IPS-NIHi11 (cell line): Measurements from ENCODE around the gene GLYATL1B.
A peak's percentile ranks its signal among the peaks of the same experiment; 100 is the strongest.
"Not testable (repeated sequence)": the region's sequence is repeated elsewhere in the genome, so short reads cannot be mapped to it uniquely, and the experiment has no call there.

Source experiments
- DNase-seq: peaks from one replicate; pipeline ENCODE4 v3.0.0; 2012; ENCODE audit warnings: mixed read lengths, low spot score

Gene GLYATL1B, protein sequence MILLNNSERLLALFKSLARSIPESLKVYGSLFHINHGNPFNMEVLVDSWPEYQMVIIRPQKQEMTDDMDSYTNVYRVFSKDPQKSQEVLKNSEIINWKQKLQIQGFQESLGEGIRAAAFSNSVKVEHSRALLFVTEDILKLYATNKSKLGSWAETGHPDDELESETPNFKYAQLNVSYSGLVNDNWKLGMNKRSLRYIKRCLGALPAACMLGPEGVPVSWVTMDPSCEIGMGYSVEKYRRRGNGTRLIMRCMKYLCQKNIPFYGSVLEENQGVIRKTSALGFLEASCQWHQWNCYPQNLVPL

DNA sequence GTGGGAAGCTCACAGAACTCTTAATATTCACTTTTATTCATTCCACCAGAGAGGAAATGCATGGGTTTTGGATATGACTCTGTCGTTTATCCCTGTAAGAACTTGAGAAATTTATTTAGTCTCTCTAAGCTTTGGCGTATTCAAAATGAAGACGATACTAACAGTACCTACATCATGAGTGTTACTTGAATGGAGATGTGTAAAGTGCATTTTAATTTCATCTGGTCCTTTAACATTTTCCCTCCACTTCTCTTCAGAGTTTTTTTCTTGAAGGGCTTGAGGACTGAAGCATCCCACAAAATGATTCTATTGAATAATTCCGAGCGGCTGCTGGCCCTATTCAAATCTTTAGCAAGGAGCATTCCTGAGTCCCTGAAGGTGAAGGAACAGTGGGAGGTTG is at the start of gene GLYATL1B:
TSS of gene GLYATL1B (plus strand) at position 301 of the 400 bp plus-strand sequence. CDS start at position 301, 0 bp downstream.
- DNase-seq: not testable (repeated sequence)

GRCh38 chr11:59036542-59036941 is 49.6 kb upstream of the GLYATL1B start:
- DNase-seq: not testable (repeated sequence)

DNA sequence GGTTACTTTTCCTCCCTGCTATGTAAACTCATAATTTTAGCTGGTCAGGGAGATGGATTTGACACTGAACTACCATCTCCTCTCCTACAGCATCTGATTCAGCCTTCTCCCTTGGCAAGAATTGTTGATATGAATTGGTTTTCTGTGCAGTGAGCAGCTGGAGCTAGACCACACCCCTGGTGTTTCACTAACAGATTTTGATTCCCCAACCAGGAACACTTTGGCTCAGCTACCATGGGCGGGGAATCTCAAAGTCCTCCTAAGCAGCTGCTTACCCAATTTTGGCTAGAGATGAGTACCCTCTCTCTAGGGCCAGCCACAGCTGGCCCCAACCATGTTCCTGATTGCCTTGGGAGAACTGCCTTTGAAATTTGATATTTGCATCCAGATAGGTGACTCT is 48.7 kb upstream of the GLYATL1B start:
- not testable (repeated sequence) for DNase-seq

DNA sequence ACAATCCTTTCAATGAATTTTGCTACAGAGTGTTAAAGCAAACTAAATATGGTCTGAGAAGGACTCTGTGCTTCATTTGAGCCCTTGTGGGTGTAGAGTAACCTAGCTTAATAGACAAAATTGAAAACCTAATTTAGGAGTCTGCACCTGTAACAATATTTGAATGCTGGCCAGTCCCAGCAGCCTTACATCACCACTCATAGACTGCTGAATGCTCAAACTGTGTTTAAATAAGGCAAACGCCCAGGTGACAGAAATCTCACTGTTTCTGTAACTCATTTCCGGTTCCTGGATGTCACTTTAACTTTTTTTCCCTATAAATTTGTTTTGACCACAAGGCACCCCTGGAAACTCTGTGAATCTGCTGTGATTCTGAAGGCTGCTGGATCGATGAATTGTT is 45.5 kb upstream of the GLYATL1B start:
- DNase-seq: no peak

DNA sequence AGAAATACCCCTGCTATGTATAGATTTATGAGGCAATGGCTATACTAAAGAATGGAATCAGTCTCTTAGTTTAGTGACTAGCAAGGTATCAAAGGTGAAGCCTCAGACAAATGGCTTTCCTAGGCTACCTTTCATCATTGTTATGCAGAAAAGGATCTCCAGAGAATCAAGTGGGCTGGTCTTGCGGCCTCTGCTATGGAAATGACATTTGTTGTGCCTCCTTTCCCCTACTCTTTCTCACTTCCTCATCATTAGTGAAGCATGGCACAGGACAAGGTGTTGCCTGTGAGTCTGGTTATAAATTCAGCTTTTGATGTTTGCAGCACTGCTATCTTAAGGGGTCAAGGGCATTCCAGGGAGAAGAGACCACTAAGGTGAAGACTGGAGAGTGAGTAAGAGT is 34.7 kb upstream of the GLYATL1B start:
- DNase-seq: not testable (repeated sequence)

DNA sequence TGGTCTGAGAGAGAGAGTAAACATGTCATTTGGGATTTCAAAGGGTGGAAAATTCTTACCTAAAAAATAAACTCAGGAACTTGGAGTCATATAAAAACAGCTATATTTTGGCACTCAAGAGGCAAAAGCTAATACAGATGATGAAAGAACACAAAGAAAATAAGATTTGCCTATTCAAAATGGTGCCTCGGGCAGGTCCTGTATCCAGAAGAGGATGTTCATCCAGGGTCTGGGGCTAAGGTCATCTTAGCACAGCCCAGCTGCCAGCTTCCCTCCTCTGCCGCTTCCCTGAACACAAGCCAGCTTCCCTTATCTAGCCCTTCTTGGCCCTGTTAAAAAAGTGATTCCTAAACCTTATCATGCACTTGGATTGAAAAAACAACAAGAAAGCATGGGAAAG is 33.8 kb upstream of the GLYATL1B start:
- DNase-seq: not testable (repeated sequence)

- peak; percentile 26 for DNase-seq
These were observed 32.7 kb upstream of the GLYATL1B start for GRCh38 chr11:59053387-59053786.

- DNase-seq: peak; percentile 89
These were observed 27.7 kb upstream of the GLYATL1B start for GRCh38 chr11:59058120-59059033.

- DNase-seq: not testable (repeated sequence)
These were observed 26.0 kb upstream of the GLYATL1B start for GRCh38 chr11:59060096-59060495.

DNA sequence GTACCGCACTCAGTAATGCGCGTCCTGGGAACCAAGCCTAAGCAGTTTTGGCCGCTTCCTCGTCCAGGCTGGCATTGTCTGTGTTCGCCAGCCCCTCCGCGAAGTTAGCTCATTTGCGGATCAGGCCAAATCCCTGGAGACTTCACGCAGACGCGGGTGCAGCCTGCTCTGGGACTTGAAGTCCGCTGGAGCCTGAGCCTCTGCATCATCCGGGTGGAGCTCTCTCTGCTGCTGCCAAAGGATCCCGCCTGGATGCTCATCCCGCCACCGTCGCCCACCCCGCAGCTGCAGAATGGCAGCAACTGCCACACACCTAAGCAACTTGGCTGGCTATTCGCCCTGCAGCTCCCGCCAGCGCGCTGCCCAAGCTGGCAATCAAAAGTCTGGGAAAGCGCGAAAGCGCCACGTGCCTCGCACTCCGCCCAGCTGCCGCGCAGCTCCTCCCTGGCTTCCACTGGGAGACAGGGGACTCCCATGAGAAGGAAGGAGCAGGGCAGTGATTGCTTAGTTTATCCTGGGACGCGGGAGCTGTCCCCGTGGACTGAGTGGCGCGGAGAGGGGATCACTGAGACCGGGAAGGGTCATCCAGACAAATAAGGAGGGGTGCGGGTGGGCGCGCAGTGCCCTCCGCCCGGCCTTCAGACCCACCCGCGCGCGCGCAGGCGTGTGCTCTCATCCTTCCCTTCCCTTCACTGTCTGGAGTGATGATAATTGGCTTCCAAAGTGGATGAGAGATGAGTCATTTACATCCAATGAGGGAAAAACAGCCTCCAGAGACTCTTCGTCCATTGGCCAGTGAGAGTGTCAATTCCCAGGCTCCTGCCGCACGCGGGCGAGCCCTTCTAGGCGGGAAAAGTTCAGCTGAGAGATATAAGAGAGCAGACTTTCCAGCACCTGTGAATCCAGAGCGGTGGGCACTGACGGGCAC is 23.2 kb upstream of the GLYATL1B start:
- DNase-seq: no peak

- DNase-seq: not testable (repeated sequence)
These were observed 21.9 kb upstream of the GLYATL1B start for GRCh38 chr11:59063996-59064727.

- no peak for DNase-seq
These were observed 17.0 kb upstream of the GLYATL1B start for GRCh38 chr11:59069087-59069486.

DNA sequence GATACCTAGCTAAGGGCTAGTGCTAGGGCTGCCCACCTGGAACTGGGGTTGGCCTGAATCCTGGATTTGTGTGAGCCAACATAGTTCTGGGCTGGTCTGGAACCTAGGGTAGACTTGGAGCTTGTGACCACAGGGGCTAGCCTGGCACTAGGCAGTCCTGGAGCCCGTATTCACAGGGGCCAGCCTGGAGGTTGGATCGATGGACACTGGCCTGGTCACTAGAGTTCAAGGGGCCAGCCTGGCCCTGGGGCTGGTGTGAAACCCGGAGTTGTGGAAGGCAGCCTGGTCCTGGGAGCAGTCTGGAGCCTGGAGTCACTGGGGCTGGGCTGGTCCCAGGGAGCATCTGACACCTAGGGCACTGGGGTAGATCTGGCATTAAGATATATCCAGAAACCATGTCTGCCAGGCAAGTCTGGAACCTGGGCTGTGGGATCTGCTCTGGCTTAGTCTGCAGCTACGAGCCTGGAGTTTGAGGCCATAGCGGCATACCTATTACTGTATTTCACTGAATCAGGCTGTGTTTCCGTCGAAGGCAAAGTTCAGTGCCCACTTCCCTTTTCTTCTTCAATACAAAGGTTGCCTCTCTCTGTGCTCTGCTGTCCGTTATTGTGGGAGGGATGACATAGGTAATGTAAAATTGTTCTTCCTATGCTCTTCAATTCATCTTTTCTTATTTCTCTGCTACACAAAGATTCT is 9.1 kb upstream of the GLYATL1B start:
- DNase-seq: no peak

DNA sequence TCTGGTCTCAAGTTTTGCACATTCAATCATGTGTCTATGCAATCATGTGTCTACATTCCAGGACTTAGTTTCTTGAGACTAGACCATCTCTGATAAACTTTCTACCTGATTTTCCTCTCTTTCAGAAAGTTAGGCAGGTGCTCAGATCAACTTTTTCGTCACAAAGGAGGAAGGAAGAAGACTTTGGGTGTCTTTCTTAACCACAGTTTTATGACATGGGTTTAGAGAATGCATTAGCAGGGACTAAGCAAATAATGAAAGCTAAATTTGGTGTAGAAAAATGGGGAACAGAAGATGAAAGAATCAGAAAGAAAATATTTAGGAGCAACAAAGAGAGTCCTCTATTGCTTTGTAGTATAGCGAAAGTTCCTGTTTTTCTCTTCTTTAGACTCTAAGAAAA is 7.7 kb upstream of the GLYATL1B start:
- no peak for DNase-seq

DNA sequence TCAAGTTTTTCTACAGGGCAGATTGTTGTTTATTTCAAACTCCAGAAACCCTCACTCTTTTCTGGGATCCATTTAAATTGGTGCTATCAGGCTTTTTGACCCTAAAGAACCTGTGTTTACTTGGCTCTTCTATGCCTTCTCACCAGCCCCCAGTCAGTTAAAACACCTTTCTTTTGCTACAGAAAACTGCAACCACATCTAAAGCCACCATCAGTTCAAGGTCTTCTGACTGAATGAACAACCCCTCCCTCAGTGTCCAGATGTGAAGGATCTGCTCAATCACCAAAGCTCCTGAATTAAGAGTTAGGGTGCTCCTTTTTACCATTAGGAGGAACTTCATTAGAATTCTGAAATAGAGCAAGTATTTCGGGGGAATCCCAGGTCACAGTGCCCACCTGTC is 7.0 kb upstream of the GLYATL1B start:
- DNase-seq: no peak

GRCh38 chr11:59080421-59080820 is 5.7 kb upstream of the GLYATL1B start:
- not testable (repeated sequence) for DNase-seq

DNA sequence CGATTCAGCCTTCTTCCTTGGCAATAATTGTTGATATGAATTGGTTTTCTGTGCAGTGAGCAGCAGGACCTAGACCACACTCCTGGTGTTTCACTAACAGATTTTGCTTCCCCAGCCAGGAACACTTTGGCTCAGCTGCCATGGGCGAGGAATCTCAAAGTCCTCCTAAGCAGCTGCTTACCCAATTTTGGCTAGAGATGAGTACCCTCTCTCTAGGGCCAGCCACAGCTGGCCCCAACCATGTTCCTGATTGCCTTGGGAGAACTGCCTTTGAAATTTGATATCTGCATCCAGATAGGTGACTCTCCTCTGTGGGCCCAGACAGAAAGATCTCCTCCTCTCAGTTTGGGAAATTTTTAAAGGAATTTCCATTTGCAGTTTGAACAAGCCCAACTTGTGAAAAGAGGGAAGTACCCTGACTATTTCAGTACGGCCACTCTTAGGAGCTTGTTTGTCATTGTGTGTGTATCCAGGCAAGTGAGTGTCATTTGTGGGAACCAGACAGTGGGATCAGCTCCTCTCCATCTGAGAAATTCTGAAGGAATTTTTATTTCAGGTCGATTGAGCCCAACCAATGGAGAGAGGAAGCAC is 4.6 kb upstream of the GLYATL1B start:
- not testable (repeated sequence) for DNase-seq

DNA sequence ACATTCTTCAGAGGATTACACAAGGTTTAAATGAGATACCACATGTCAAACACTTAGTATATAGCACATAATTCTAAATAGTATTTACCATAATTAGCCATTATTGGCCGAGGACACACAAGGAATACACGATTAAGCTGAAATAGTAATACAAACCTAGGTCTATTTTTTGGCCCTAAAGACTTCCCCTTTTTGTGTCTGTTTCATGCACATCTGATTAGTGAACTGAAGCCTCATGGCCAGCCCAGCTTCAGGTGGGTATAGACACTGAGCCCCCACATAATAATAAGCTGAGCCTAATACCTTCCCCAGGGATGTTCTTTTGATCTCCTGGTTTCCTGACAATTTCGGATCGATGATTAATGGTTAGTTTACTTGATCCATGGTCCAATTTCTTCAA is 2.1 kb downstream of the GLYATL1B start:
- no peak for DNase-seq

DNA sequence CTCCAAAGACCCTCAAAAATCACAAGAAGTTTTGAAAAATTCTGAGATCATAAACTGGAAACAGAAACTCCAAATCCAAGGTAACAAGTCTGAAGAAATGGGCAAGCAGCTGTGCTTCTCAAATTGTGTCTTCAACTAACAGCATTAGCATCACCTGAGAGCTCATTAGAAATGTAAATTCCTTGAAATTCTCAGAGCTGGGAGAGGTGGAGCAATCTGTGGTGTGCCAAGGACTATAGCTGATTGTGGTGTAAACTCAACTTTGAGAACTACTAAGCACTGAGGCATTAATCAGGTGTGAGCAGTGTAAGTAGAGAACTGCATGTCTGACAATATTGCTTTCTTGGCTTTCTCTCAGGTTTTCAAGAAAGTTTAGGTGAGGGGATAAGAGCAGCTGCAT is 7.5 kb downstream of the GLYATL1B start:
- not testable (repeated sequence) for DNase-seq

DNA sequence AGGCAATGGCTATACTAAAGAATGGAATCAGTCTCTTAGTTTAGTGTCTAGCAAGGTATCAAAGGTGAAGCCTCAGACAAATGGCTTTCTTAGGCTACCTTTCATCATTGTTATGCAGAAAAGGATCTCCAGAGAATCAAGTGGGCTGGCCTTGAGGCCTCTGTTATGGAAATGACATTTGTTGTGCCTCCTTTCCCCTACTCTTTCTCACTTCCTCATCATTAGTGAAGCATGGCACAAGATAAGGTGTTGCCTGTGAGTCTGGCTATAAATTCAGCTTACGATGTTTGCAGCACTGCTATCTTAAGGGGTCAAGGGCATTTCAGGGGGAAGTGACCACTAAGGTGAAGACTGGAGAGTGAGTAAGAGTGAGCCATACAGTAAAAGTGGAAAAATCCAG is 9.1 kb downstream of the GLYATL1B start:
- DNase-seq: not testable (repeated sequence)
